K562 (cell line): Measurements from ENCODE around the gene PITPNC1. TPM values are rescaled to one million over a fixed set of nuclear protein-coding genes. Genes with fewer than 3 reads are reported as not detected.

Source experiments
- ARID1B ChIP-seq: fragments of 450-650 bp; IDR thresholded peaks from 2 replicates; pipeline ENCODE4 v1.6.1; 2016; ENCODE audit warnings: antibody characterized with exemption, mild to moderate bottlenecking, inconsistent platforms
- GATA2 ChIP-seq: sonication (generic); formaldehyde crosslinking; IDR thresholded peaks from 2 replicates; pipeline ENCODE4 v1.4.0; 2020; ENCODE audit warnings: mild to moderate bottlenecking, missing genetic modification reagents
- RAD51 ChIP-seq: fragments of 450-650 bp; IDR thresholded peaks from 2 replicates; pipeline ENCODE4 v1.7.1; 2016; ENCODE audit warnings: low read depth, mild to moderate bottlenecking, borderline replicate concordance
- RNF2 ChIP-seq: sonication (generic); IDR thresholded peaks from 2 replicates; pipeline ENCODE4 v1.6.1; 2016
- ZNF77 ChIP-seq: fragments of 250-450 bp; sonication (Bioruptor Pico); IDR thresholded peaks from 2 replicates; pipeline ENCODE4 v1.5.0; 2020
- ZNF780A ChIP-seq: fragments of 250-450 bp; sonication (Bioruptor Pico); IDR thresholded peaks from 2 replicates; pipeline ENCODE4 v1.5.0; 2021; ENCODE audit warnings: mild to moderate bottlenecking
- polyA plus RNA-seq, 8 experiments: library from polyadenylated mRNA; depleted of rRNA in 4 of 8; stranded (reverse) in 5 of 8; unstranded in 3 of 8; fragments of >200 nt; fragmentation: Nextera tagmentation in 2 of 8; fragmentation: Illumina TruSeq in 1 of 8; extraction: Ambion mirVana in 2 of 8; extraction: Trizol in 1 of 8; gene quantifications; 2 replicates each; pipeline versions ENCODE4 v1.2.1 to v1.2.3, GENCODE V29; 2011 to 2014; ENCODE audit warnings: inconsistent platforms in 1 of 8, missing spikeins in 1 of 8
- total RNA-seq, 7 experiments: library from RNA; depleted of rRNA in 6 of 7; stranded (reverse); fragments of >200 nt in 6 of 7; fragmentation: Illumina TruSeq in 2 of 7; extraction: Trizol in 2 of 7; gene quantifications; 2 replicates each; pipeline versions ENCODE4 v1.2.1 to v1.2.3, GENCODE V29; 2011 to 2021; ENCODE audit warnings: low replicate concordance in 1 of 7
- TF ChIP-seq, protein P1 (sequence below): fragments of 250-450 bp; sonication (Bioruptor Pico); IDR thresholded peaks from 2 replicates; pipeline ENCODE4 v1.4.0; 2020; ENCODE audit warnings: mild to moderate bottlenecking, moderate library complexity
- TF ChIP-seq, protein P2 (sequence below): fragments of 450-650 bp; conservative IDR thresholded peaks from 2 replicates; pipeline ENCODE4 v1.6.1; 2016; ENCODE audit warnings: missing genetic modification characterization, low read depth, mild to moderate bottlenecking, control low read depth, missing compliant biosample characterization
- TF ChIP-seq, protein P3 (sequence below), 2 experiments: fragments of 450-650 bp; formaldehyde crosslinking in 1 of 2; IDR thresholded peaks; 2 replicates each; pipeline versions ENCODE4 v1.4.0 to v1.6.1; 2014 to 2020; ENCODE audit warnings: mild to moderate bottlenecking in 2 of 2, borderline replicate concordance in 1 of 2, low read depth in 1 of 2

PITPNC1 gene
- total and polyA plus RNA-seq, 9 of the 15 experiments (the other 6 are each of a cell fraction or from before 2014, with no cell fraction given): 0.11 to 1.1 (median 0.65) TPM

DNA sequence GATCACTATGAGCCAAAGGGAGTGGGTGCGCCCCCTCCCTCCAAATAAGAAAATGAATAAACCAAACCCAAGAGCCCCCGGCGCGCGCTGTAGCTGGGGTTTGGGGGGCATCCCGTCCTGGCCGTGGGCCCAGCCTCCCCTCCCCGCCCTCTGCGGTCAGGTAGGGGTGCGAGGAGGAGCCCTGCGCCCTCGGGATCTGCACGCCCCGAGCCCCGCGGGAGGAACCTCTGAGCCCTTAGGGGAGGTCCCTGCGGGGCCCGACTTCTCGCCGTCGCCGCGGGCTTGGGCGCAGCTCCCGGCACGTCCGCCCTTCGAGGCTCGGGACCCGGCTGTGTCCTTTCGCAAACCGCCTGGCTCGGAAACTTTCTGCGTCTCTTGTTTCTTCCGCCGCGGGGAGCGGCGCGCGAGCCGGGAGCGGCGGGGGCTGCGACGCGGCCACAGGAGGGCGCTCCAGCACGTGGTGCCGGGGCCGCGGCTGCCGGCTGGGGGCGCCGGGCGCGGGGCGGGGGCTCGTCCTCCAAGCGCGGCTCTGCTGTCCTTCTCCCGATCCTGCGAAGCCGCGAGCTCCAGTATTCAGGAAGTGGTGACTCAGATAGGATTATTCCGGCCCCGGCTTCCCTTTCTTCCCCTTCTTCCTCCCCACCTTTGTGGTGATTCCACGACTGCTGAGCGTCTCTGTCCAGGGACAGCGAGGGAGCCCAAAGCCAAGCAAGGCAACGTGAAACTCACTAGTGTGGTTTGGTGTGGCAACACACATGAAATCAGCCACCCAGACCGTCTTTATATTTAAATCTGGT is 1.6 kb downstream of the PITPNC1 start (continued):
- TF ChIP-seq, protein P1, sequence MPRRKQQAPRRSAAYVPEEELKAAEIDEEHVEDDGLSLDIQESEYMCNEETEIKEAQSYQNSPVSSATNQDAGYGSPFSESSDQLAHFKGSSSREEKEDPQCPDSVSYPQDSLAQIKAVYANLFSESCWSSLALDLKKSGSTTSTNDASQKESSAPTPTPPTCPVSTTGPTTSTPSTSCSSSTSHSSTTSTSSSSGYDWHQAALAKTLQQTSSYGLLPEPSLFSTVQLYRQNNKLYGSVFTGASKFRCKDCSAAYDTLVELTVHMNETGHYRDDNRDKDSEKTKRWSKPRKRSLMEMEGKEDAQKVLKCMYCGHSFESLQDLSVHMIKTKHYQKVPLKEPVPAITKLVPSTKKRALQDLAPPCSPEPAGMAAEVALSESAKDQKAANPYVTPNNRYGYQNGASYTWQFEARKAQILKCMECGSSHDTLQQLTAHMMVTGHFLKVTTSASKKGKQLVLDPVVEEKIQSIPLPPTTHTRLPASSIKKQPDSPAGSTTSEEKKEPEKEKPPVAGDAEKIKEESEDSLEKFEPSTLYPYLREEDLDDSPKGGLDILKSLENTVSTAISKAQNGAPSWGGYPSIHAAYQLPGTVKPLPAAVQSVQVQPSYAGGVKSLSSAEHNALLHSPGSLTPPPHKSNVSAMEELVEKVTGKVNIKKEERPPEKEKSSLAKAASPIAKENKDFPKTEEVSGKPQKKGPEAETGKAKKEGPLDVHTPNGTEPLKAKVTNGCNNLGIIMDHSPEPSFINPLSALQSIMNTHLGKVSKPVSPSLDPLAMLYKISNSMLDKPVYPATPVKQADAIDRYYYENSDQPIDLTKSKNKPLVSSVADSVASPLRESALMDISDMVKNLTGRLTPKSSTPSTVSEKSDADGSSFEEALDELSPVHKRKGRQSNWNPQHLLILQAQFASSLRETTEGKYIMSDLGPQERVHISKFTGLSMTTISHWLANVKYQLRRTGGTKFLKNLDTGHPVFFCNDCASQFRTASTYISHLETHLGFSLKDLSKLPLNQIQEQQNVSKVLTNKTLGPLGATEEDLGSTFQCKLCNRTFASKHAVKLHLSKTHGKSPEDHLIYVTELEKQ (CRISPR knock-in tag): no peak
- no peak for TF ChIP-seq ZNF780A (CRISPR knock-in tag)
- TF ChIP-seq, protein P2, sequence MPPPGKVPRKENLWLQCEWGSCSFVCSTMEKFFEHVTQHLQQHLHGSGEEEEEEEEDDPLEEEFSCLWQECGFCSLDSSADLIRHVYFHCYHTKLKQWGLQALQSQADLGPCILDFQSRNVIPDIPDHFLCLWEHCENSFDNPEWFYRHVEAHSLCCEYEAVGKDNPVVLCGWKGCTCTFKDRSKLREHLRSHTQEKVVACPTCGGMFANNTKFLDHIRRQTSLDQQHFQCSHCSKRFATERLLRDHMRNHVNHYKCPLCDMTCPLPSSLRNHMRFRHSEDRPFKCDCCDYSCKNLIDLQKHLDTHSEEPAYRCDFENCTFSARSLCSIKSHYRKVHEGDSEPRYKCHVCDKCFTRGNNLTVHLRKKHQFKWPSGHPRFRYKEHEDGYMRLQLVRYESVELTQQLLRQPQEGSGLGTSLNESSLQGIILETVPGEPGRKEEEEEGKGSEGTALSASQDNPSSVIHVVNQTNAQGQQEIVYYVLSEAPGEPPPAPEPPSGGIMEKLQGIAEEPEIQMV (tag): no peak
- no peak for TF ChIP-seq RAD51
- TF ChIP-seq, protein P3, sequence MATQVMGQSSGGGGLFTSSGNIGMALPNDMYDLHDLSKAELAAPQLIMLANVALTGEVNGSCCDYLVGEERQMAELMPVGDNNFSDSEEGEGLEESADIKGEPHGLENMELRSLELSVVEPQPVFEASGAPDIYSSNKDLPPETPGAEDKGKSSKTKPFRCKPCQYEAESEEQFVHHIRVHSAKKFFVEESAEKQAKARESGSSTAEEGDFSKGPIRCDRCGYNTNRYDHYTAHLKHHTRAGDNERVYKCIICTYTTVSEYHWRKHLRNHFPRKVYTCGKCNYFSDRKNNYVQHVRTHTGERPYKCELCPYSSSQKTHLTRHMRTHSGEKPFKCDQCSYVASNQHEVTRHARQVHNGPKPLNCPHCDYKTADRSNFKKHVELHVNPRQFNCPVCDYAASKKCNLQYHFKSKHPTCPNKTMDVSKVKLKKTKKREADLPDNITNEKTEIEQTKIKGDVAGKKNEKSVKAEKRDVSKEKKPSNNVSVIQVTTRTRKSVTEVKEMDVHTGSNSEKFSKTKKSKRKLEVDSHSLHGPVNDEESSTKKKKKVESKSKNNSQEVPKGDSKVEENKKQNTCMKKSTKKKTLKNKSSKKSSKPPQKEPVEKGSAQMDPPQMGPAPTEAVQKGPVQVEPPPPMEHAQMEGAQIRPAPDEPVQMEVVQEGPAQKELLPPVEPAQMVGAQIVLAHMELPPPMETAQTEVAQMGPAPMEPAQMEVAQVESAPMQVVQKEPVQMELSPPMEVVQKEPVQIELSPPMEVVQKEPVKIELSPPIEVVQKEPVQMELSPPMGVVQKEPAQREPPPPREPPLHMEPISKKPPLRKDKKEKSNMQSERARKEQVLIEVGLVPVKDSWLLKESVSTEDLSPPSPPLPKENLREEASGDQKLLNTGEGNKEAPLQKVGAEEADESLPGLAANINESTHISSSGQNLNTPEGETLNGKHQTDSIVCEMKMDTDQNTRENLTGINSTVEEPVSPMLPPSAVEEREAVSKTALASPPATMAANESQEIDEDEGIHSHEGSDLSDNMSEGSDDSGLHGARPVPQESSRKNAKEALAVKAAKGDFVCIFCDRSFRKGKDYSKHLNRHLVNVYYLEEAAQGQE (IDR thresholded peaks at IDR 0.05; ENCODE audit: borderline replicate concordance): peak; percentile 39; the same call in 1 of the 2 replicates
- TF ChIP-seq, protein P3 (CRISPR knock-in tag; IDR thresholded peaks at IDR 0.05; ENCODE audit: low read depth): no peak
- TF ChIP-seq ARID1B: no peak
- no peak for TF ChIP-seq GATA2 (CRISPR knock-in tag)
- no peak for TF ChIP-seq ZNF77 (CRISPR knock-in tag)
- peak; percentile 51; the same call in 1 of the 2 replicates for TF ChIP-seq RNF2
